ENCODE data around the gene NDUFB10. TPM values are rescaled to one million over a fixed set of nuclear protein-coding genes. Genes with fewer than 3 reads are reported as not detected.
A peak's percentile ranks its signal among the peaks of the same experiment; 100 is the strongest.
"Not testable (repeated sequence)": the region's sequence is repeated elsewhere in the genome, so short reads cannot be mapped to it uniquely, and the experiment has no call there.

NDUFB10 gene
- total RNA-seq, 4 donors from 2014 or later: 249 to 381 (median 295) TPM

DNA sequence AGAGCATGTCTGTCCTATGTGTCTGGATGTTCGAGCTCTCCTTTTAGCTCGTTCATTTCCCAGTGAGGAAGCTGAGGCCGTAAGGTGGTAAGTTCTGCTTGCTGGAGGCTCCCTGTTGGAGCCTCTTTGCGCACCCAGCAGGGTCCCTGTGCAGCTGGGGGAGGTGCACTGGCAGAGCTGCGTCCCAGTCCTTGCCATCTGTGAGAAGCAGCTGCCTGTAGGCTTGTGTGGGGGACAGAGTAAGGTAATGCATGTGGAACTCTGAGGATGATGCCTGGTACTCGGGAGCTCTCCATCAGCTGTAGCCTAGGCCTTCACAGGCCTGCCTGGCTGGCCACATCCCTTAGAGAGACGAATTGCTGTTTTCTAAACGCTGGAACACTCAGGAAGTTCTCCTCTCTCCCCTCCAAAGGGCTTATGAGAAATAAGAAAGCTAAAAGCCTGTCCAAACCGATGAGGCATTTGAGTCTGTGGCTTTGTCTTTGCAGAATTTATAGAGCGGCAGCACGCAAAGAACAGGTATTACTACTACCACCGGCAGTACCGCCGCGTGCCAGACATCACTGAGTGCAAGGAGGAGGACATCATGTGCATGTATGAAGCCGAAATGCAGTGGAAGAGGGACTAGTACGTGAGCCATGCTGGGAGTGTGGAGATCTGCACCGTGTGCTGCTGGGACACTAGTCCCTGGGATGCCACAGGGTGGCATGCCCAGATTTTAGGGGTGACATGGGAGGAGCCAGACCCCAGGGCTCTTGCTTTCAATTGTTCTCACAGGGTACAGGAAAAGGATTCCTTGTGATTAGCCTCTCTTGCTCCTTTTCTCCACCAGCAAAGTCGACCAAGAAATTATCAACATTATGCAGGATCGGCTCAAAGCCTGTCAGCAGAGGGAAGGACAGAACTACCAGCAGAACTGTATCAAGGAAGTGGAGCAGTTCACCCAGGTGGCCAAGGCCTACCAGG lies 1.6 kb downstream of the NDUFB10 start:
- no peak for TF ChIP-seq POLR2A (IDR thresholded peaks at IDR 0.05; ENCODE audit: low read depth)
- no peak for TF ChIP-seq POLR2AphosphoS5 (IDR thresholded peaks at IDR 0.05)
- TF ChIP-seq, protein P1, sequence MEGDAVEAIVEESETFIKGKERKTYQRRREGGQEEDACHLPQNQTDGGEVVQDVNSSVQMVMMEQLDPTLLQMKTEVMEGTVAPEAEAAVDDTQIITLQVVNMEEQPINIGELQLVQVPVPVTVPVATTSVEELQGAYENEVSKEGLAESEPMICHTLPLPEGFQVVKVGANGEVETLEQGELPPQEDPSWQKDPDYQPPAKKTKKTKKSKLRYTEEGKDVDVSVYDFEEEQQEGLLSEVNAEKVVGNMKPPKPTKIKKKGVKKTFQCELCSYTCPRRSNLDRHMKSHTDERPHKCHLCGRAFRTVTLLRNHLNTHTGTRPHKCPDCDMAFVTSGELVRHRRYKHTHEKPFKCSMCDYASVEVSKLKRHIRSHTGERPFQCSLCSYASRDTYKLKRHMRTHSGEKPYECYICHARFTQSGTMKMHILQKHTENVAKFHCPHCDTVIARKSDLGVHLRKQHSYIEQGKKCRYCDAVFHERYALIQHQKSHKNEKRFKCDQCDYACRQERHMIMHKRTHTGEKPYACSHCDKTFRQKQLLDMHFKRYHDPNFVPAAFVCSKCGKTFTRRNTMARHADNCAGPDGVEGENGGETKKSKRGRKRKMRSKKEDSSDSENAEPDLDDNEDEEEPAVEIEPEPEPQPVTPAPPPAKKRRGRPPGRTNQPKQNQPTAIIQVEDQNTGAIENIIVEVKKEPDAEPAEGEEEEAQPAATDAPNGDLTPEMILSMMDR (IDR thresholded peaks at IDR 0.05): no peak
- TF ChIP-seq EP300 (IDR thresholded peaks at IDR 0.05): no peak
- Histone ChIP-seq H3K36me3 (peaks cover 25 to 35% (median 26%) of the 10 kb centered on the region in 4 donors), H3K27ac (replicated peaks in 1 of 4) (peak overlapping the region in 3 of 4 donors; percentile 86 to 92 (median 87)), H3K4me1 (peaks cover 39 to 62% (median 46%) of the 10 kb centered on the region in 4 donors), H3K27me3 (no peaks in the 10 kb centered on the region), H3K4me3 (peak overlapping the region; percentile 69 to 86 (median 79)), H3K9me3 (no peaks in the 10 kb centered on the region)
- intact Hi-C loops (cut with DNase I): no loop called here
- no peak for DNase-seq (ENCODE audit: extremely low spot score)
- WGBS: 57% methylated on average over 18 of the region's 20 CpGs

DNA sequence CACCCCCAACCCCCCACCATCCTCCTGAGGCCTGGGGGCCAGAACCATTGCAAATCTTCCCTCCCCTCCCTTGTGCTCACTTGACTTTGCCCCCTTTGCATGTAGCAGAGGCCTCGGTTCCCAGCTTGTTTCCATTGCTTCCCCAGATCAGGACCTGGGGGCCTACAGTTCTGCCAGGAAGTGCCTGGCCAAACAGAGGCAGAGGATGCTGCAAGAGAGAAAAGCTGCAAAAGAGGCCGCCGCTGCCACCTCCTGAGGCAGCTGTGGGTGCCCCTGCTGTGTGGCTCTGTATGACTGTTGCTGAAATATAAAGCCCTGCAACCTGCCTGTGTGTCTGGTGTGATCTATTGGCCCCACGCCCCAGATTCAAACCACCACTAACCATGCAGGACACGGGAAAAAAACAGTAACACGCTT lies 2.3 kb downstream of the NDUFB10 start:
- WGBS: 53% methylated on average over 6 of the region's 6 CpGs
- peaks cover 25 to 35% (median 26%) of the 10 kb centered on the region in 4 donors for H3K36me3 ChIP-seq
- H3K27ac ChIP-seq (replicated peaks in 1 of 4): no peak overlapping the region
- H3K4me3 ChIP-seq: no peak overlapping the region
- TF ChIP-seq, protein P1 (IDR thresholded peaks at IDR 0.05): no peak
- no peak for TF ChIP-seq EP300 (IDR thresholded peaks at IDR 0.05)
- no peak for TF ChIP-seq POLR2AphosphoS5 (IDR thresholded peaks at IDR 0.05)
- no peak for TF ChIP-seq POLR2A (IDR thresholded peaks at IDR 0.05; ENCODE audit: low read depth)
- H3K9me3 ChIP-seq: no peaks in the 10 kb centered on the region
- DNase-seq (ENCODE audit: extremely low spot score): no peak
- intact Hi-C loops (cut with DNase I): no loop called here
- H3K4me1 ChIP-seq: peaks cover 43 to 69% (median 51%) of the 10 kb centered on the region in 4 donors
- no peaks in the 10 kb centered on the region for H3K27me3 ChIP-seq

DNA sequence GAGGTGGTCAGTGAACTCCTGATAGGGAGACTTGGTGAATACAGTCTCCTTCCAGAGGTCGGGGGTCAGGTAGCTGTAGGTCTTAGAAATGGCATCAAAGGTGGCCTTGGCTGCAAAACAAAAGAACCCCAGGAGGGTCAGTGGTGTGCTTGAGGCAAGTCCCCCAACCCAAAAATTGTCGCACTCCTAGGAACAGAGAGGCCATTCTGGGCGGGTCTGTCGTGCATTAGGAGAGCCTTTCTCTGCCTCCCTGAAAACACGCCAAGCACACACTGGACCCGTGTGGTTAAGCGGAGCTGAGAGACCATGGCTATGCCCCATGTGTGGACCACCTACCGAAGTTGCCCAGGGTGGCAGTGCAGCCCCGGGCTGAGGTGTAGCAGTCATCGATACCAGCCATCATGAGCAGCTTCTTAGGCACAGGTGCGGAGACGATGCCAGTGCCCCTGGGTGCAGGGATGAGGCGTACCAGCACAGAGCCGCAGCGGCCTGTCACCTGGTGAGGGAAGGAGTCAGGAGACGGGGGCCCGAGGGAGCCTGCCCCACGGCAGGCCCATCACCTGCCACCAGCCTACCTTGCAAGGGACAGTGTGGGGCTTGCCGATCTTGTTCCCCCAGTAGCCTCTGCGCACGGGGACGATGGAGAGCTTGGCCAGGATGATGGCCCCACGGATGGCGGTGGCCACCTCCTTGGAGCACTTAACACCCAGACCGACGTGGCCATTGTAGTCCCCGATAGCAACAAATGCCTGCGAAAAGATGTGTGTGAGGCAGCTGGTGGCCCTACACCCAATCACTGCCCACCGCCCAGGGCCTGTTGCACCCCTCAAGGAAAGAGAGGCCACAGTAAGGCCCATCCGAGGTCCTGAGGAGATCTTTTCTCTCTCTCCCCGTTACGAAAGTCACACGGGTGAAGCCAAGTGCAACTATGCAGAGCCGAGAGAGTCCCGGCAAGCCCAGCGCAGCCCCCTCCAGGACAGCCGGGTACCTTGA lies 3.1 kb downstream of the NDUFB10 start:
- WGBS: 89% methylated on average over 16 of the region's 37 CpGs
- Histone ChIP-seq H3K4me1 (peaks cover 43 to 71% (median 51%) of the 10 kb centered on the region in 4 donors), H3K4me3 (peak overlapping the region in 1 of 4 donors; percentile 94), H3K36me3 (peaks cover 25 to 35% (median 26%) of the 10 kb centered on the region in 4 donors), H3K27ac (replicated peaks in 1 of 4) (peak overlapping the region in 1 of 4 donors; percentile 44)
- H3K9me3 ChIP-seq; DNase-seq (ENCODE audit: extremely low spot score); intact Hi-C loops (cut with DNase I); H3K27me3 ChIP-seq: not testable (repeated sequence)

- Histone ChIP-seq H3K27me3 (no peaks in the 10 kb centered on the region), H3K9me3 (no peaks in the 10 kb centered on the region), H3K27ac (replicated peaks in 1 of 4) (peak overlapping the region; percentile 93 to 99 (median 98)), H3K4me3 (peak overlapping the region; percentile 74 to 100 (median 92)), H3K4me1 (peaks cover 40 to 61% (median 47%) of the 10 kb centered on the region in 4 donors), H3K36me3 (peaks cover 25 to 35% (median 26%) of the 10 kb centered on the region in 4 donors)
- TF ChIP-seq POLR2A (IDR thresholded peaks at IDR 0.05; ENCODE audit: low read depth): no peak
- no peak for TF ChIP-seq POLR2AphosphoS5 (IDR thresholded peaks at IDR 0.05)
- TF ChIP-seq, protein P1 (IDR thresholded peaks at IDR 0.05): peak in 1 of 3 experiments; percentile 21
- TF ChIP-seq EP300 (IDR thresholded peaks at IDR 0.05): no peak
- intact Hi-C loops (cut with DNase I): no loop called here
- 16% methylated on average over 29 of the region's 44 CpGs for WGBS
- DNase-seq (ENCODE audit: extremely low spot score): no peak
Measured at GRCh38 chr16:1963806-1964505, 4.6 kb downstream of the NDUFB10 start.

Data from esophagus muscularis mucosa (tissue), 4 donors.